ENCODE measurements around the gene FBXL20. TPM values are rescaled to one million over a fixed set of nuclear protein-coding genes. Genes with fewer than 3 reads are reported as not detected.

Gene FBXL20
- polyA plus RNA-seq, 1 experiment: 5.7 TPM

DNA sequence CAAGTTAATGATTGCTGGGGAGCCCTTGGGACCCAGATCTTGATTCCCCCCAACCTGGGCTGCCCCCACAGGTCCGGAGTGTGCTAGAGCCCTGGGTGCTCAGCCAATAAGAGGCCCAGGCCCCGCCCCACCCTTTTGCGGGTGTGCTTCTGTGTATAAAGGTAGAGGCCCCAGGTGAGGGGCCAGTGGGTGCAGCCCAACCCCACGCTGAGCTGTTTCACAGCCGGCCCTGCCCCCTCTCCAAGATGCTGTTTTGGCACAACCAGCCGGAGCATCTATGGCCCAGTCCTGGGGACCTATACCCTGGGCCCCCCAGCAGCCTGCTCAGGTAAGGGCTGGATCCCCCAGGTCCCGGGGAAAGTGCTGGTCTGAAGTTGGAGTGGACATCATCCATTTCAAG lies 163.8 kb downstream of the FBXL20 start:
- POLR2A ChIA-PET: interaction anchor here (0.6 to 1.2 kb wide), 3 partner anchors 38 to 204 kb away, joined by 3 read pairs; partner anchors contain the start of gene RPL19
- Histone ChIP-seq H3K9me3 (ENCODE audit: control insufficient read depth, insufficient read depth, low read length) (no peaks in the 10 kb centered on the region; the same call in 1 of the 2 replicates), H3K27me3 (ENCODE audit: control insufficient read depth, insufficient read depth, low read length) (no peaks in the 10 kb centered on the region), H3K4me3 (ENCODE audit: low read depth, low read length) (no peak overlapping the region), H3K27ac (ENCODE audit: low read depth, low read length) (no peak overlapping the region)
- CTCF ChIA-PET: interaction anchor here (0.5 to 4.5 kb wide), 6 partner anchors 7 to 255 kb away, joined by 3 to 31 read pairs (median 4); no protein-coding TSS in a partner anchor
- DNase-seq (ENCODE audit: low read depth, low spot score): no peak
- TF ChIP-seq, protein P1, sequence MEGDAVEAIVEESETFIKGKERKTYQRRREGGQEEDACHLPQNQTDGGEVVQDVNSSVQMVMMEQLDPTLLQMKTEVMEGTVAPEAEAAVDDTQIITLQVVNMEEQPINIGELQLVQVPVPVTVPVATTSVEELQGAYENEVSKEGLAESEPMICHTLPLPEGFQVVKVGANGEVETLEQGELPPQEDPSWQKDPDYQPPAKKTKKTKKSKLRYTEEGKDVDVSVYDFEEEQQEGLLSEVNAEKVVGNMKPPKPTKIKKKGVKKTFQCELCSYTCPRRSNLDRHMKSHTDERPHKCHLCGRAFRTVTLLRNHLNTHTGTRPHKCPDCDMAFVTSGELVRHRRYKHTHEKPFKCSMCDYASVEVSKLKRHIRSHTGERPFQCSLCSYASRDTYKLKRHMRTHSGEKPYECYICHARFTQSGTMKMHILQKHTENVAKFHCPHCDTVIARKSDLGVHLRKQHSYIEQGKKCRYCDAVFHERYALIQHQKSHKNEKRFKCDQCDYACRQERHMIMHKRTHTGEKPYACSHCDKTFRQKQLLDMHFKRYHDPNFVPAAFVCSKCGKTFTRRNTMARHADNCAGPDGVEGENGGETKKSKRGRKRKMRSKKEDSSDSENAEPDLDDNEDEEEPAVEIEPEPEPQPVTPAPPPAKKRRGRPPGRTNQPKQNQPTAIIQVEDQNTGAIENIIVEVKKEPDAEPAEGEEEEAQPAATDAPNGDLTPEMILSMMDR (IDR thresholded peaks at IDR 0.05; ENCODE audit: low read depth, low read length): no peak

DNA sequence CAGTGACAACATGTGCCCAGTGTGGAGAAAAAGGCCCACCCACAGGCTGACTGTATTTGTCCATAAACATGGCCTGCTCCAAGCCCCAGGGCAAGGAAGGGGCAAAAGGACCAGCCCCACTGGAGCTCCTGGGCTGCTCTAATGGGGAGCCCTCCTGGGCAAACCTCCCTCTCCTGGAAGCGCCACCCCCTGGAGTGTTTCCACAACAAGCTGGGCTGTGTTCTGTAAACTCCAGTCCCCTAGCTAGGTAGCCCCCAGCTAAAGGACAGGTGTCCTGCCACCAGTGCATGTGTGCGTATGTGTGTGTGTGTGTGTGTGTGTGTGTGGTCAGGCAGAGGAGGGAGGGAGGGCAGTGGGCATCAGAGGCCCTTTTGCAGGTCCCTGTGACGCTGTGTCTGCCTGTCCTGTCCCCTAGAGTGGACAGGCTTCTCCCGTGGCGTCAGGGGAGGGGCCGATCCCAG lies 164.4 kb downstream of the FBXL20 start:
- POLR2A ChIA-PET: interaction anchor here (1.0 kb wide), 1 partner anchor 44 kb away, joined by 3 read pairs; no protein-coding TSS in a partner anchor
- CTCF ChIA-PET: interaction anchor here (1.0 to 4.5 kb wide), 6 partner anchors 7 to 72 kb away, joined by 3 to 31 read pairs (median 6); no protein-coding TSS in a partner anchor

DNA sequence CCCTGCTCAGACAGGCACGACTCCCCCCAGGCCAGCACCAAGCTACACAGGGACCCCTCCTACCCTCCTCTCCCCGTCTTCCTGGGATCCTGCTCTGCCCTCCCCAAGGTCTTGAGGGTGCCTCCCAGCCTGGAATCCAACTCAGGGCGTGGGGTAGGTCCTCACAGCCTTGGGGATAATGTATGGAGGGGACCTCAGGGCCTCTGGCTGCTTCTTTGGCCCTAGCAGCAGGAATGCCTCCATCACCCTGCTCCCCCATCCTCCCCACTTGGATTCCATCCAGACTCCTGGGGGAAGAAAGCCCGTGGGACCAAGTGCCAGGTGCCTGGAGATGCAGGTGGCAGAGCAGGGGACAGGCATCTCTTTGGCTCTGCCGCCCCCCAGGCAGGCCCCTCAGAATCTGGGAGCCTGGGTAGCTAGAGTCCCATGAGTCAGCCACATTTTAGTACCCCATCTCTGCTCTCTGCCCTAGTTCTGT lies 164.9 kb downstream of the FBXL20 start:
- POLR2A ChIA-PET: interaction anchor here (0.6 kb wide), 1 partner anchor 36 kb away, joined by 4 read pairs; no protein-coding TSS in a partner anchor
- Histone ChIP-seq H3K4me3 (ENCODE audit: low read depth, low read length) (no peak overlapping the region), H3K27me3 (ENCODE audit: control insufficient read depth, insufficient read depth, low read length) (no peaks in the 10 kb centered on the region), H3K27ac (ENCODE audit: low read depth, low read length) (no peak overlapping the region), H3K9me3 (ENCODE audit: control insufficient read depth, insufficient read depth, low read length) (no peaks in the 10 kb centered on the region; the same call in 1 of the 2 replicates)
- DNase-seq (ENCODE audit: low read depth, low spot score): no peak
- CTCF ChIA-PET: interaction anchor here (0.5 to 4.5 kb wide), 12 partner anchors 8 to 72 kb away, joined by 3 to 31 read pairs (median 4); partner anchors contain the start of gene STAC2
- TF ChIP-seq, protein P1 (IDR thresholded peaks at IDR 0.05; ENCODE audit: low read depth, low read length): no peak

More for the DNA sequence above, 164.4 kb downstream of the FBXL20 start:
- DNase-seq (ENCODE audit: low read depth, low spot score): no peak
- Histone ChIP-seq H3K27ac (ENCODE audit: low read depth, low read length) (no peak overlapping the region), H3K4me3 (ENCODE audit: low read depth, low read length) (no peak overlapping the region), H3K27me3 (ENCODE audit: control insufficient read depth, insufficient read depth, low read length) (no peaks in the 10 kb centered on the region), H3K9me3 (ENCODE audit: control insufficient read depth, insufficient read depth, low read length) (no peaks in the 10 kb centered on the region; the same call in 1 of the 2 replicates)
- TF ChIP-seq, protein P1 (IDR thresholded peaks at IDR 0.05; ENCODE audit: low read depth, low read length): no peak

DNA sequence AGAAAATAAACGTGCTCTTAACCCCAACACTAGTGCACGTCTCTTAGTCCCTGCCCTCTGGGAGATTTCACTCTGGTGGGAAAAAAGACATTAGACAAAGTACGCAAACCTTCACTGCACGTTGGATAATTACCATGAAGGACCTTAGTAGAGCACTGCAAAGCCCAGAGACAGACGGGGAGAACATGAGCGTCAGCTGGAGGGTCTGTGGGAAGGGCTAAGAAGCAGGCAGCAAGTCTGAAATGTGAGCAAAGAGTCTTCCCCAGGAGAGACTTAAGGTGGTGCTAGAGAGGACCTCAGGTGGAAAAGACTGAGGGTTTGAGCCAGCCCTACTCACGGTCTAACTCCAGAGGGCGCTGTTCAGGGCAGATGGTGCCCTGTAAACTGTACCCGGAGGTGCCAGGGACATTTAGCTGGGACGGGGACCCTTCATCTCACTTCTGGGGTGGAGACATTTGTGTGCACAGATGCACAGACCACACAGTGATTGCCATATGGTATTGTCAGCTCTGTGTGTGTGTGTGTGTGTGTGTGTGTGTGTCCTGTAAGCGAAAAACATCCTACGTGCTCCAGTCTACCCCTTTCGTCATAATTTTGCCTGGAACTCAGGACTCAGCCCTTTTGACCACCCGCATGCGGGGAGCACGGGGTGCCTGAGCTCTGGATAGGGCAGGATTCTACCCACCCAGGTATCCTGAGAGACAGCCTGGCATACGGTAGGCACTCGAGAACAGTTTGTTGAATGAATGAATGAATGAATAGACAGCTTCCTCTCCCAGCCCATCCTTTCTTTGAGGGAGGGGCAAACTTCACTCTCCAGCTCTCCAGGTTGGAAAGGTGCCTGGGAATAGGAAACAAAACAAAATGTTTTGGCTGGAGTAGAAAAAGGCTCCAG lies 165.6 kb downstream of the FBXL20 start:
- no peaks in the 10 kb centered on the region for H3K27me3 ChIP-seq (ENCODE audit: control insufficient read depth, insufficient read depth, low read length)
- no peak overlapping the region for H3K4me3 ChIP-seq (ENCODE audit: low read depth, low read length)
- ChIA-PET POLR2A (interaction anchor here (0.6 kb wide), 2 partner anchors 35 to 36 kb away, joined by 4 to 6 read pairs; partner anchors contain the start of gene RPL19), CTCF (interaction anchor here (0.5 to 4.5 kb wide), 18 partner anchors 9 to 984 kb away, joined by 3 to 31 read pairs (median 4); partner anchors contain the start of genes STAC2 and WIPF2)
- no peak for DNase-seq (ENCODE audit: low read depth, low spot score)
- H3K27ac ChIP-seq (ENCODE audit: low read depth, low read length): no peak overlapping the region
- no peaks in the 10 kb centered on the region; the same call in 1 of the 2 replicates for H3K9me3 ChIP-seq (ENCODE audit: control insufficient read depth, insufficient read depth, low read length)
- TF ChIP-seq, protein P1 (IDR thresholded peaks at IDR 0.05; ENCODE audit: low read depth, low read length): peak; percentile 69

Measured in AG04450 (cell line).